ENCODE measurements around the gene MAP3K20.
A peak's percentile ranks its signal among the peaks of the same experiment; 100 is the strongest.
"Not testable (repeated sequence)": the region's sequence is repeated elsewhere in the genome, so short reads cannot be mapped to it uniquely, and the experiment has no call there.

Gene MAP3K20

GRCh38 chr2:173205375-173205774, 129.7 kb downstream of the MAP3K20 start:
- Histone ChIP-seq H3K9me3 (ENCODE audit: control insufficient read depth, insufficient read depth, low read length) (no peaks in the 10 kb centered on the region), H3K4me3 (ENCODE audit: low read depth, low read length) (no peak overlapping the region), H3K27ac (ENCODE audit: low read depth, low read length) (no peak overlapping the region), H3K27me3 (ENCODE audit: control insufficient read depth, insufficient read depth, low read length) (no peaks in the 10 kb centered on the region), H3K9ac (ENCODE audit: low read depth, low read length) (no peak overlapping the region), H3K36me3 (ENCODE audit: control insufficient read depth, insufficient read depth, low read length) (no peaks in the 10 kb centered on the region), H3K4me1 (ENCODE audit: control insufficient read depth, insufficient read depth, low read length) (peaks cover 2% of the 10 kb centered on the region; the same call in 1 of the 2 replicates)

- H3K27ac ChIP-seq (ENCODE audit: low read depth, low read length); H3K4me1 ChIP-seq (ENCODE audit: control insufficient read depth, insufficient read depth, low read length); H3K27me3 ChIP-seq (ENCODE audit: control insufficient read depth, insufficient read depth, low read length); H3K36me3 ChIP-seq (ENCODE audit: control insufficient read depth, insufficient read depth, low read length); H3K9ac ChIP-seq (ENCODE audit: low read depth, low read length); H3K4me3 ChIP-seq (ENCODE audit: low read depth, low read length); H3K9me3 ChIP-seq (ENCODE audit: control insufficient read depth, insufficient read depth, low read length): not testable (repeated sequence)
Observed at GRCh38 chr2:173207124-173207523, 131.5 kb downstream of the MAP3K20 start.

- H3K9ac ChIP-seq (ENCODE audit: low read depth, low read length) = no peak overlapping the region
Observed at GRCh38 chr2:173210270-173211196, 134.9 kb downstream of the MAP3K20 start.

GRCh38 chr2:173213181-173213580, 137.5 kb downstream of the MAP3K20 start:
- Histone ChIP-seq H3K27ac (ENCODE audit: low read depth, low read length) (no peak overlapping the region), H3K36me3 (ENCODE audit: control insufficient read depth, insufficient read depth, low read length) (no peaks in the 10 kb centered on the region), H3K9me3 (ENCODE audit: control insufficient read depth, insufficient read depth, low read length) (no peaks in the 10 kb centered on the region), H3K27me3 (ENCODE audit: control insufficient read depth, insufficient read depth, low read length) (no peaks in the 10 kb centered on the region), H3K4me3 (ENCODE audit: low read depth, low read length) (no peak overlapping the region), H3K9ac (ENCODE audit: low read depth, low read length) (no peak overlapping the region), H3K4me1 (ENCODE audit: control insufficient read depth, insufficient read depth, low read length) (peaks cover 6% of the 10 kb centered on the region)

More at GRCh38 chr2:173210270-173211196, 134.9 kb downstream of the MAP3K20 start:
- H3K27ac ChIP-seq (ENCODE audit: low read depth, low read length) = no peak overlapping the region
- H3K4me1 ChIP-seq (ENCODE audit: control insufficient read depth, insufficient read depth, low read length) = peaks cover 3% of the 10 kb centered on the region; the same call in 1 of the 2 replicates
- H3K9me3 ChIP-seq (ENCODE audit: control insufficient read depth, insufficient read depth, low read length) = no peaks in the 10 kb centered on the region
- H3K4me3 ChIP-seq (ENCODE audit: low read depth, low read length) = no peak overlapping the region
- H3K27me3 ChIP-seq (ENCODE audit: control insufficient read depth, insufficient read depth, low read length) = no peaks in the 10 kb centered on the region
- no peaks in the 10 kb centered on the region for H3K36me3 ChIP-seq (ENCODE audit: control insufficient read depth, insufficient read depth, low read length)

GRCh38 chr2:173214213-173214612, 138.6 kb downstream of the MAP3K20 start:
- H3K27ac ChIP-seq (ENCODE audit: low read depth, low read length) = no peak overlapping the region
- no peak overlapping the region for H3K9ac ChIP-seq (ENCODE audit: low read depth, low read length)
- no peaks in the 10 kb centered on the region for H3K27me3 ChIP-seq (ENCODE audit: control insufficient read depth, insufficient read depth, low read length)
- H3K36me3 ChIP-seq (ENCODE audit: control insufficient read depth, insufficient read depth, low read length) = no peaks in the 10 kb centered on the region
- peaks cover 15% of the 10 kb centered on the region for H3K4me1 ChIP-seq (ENCODE audit: control insufficient read depth, insufficient read depth, low read length)
- H3K9me3 ChIP-seq (ENCODE audit: control insufficient read depth, insufficient read depth, low read length) = no peaks in the 10 kb centered on the region
- H3K4me3 ChIP-seq (ENCODE audit: low read depth, low read length) = no peak overlapping the region

- Histone ChIP-seq H3K27ac (ENCODE audit: low read depth, low read length) (no peak overlapping the region), H3K9me3 (ENCODE audit: control insufficient read depth, insufficient read depth, low read length) (no peaks in the 10 kb centered on the region), H3K27me3 (ENCODE audit: control insufficient read depth, insufficient read depth, low read length) (no peaks in the 10 kb centered on the region), H3K4me3 (ENCODE audit: low read depth, low read length) (no peak overlapping the region), H3K36me3 (ENCODE audit: control insufficient read depth, insufficient read depth, low read length) (no peaks in the 10 kb centered on the region), H3K9ac (ENCODE audit: low read depth, low read length) (no peak overlapping the region), H3K4me1 (ENCODE audit: control insufficient read depth, insufficient read depth, low read length) (peaks cover 16% of the 10 kb centered on the region)
Observed at GRCh38 chr2:173215316-173215715, 139.7 kb downstream of the MAP3K20 start.

GRCh38 chr2:173216051-173216450, 140.4 kb downstream of the MAP3K20 start:
- H3K4me3 ChIP-seq (ENCODE audit: low read depth, low read length) = no peak overlapping the region
- no peaks in the 10 kb centered on the region for H3K36me3 ChIP-seq (ENCODE audit: control insufficient read depth, insufficient read depth, low read length)
- no peaks in the 10 kb centered on the region for H3K9me3 ChIP-seq (ENCODE audit: control insufficient read depth, insufficient read depth, low read length)
- no peak overlapping the region for H3K9ac ChIP-seq (ENCODE audit: low read depth, low read length)
- no peak overlapping the region for H3K27ac ChIP-seq (ENCODE audit: low read depth, low read length)
- peaks cover 14% of the 10 kb centered on the region for H3K4me1 ChIP-seq (ENCODE audit: control insufficient read depth, insufficient read depth, low read length)
- H3K27me3 ChIP-seq (ENCODE audit: control insufficient read depth, insufficient read depth, low read length) = no peaks in the 10 kb centered on the region

- Histone ChIP-seq H3K27ac (ENCODE audit: low read depth, low read length) (no peak overlapping the region), H3K27me3 (ENCODE audit: control insufficient read depth, insufficient read depth, low read length) (no peaks in the 10 kb centered on the region), H3K9ac (ENCODE audit: low read depth, low read length) (no peak overlapping the region), H3K9me3 (ENCODE audit: control insufficient read depth, insufficient read depth, low read length) (no peaks in the 10 kb centered on the region), H3K36me3 (ENCODE audit: control insufficient read depth, insufficient read depth, low read length) (no peaks in the 10 kb centered on the region), H3K4me1 (ENCODE audit: control insufficient read depth, insufficient read depth, low read length) (peaks cover 14% of the 10 kb centered on the region), H3K4me3 (ENCODE audit: low read depth, low read length) (no peak overlapping the region)
Observed at GRCh38 chr2:173216668-173217067, 141.0 kb downstream of the MAP3K20 start.

GRCh38 chr2:173217116-173217840, 141.6 kb downstream of the MAP3K20 start:
- H3K36me3 ChIP-seq (ENCODE audit: control insufficient read depth, insufficient read depth, low read length) = no peaks in the 10 kb centered on the region
- H3K4me3 ChIP-seq (ENCODE audit: low read depth, low read length) = no peak overlapping the region

GRCh38 chr2:173218326-173219056, 142.8 kb downstream of the MAP3K20 start:
- H3K36me3 ChIP-seq (ENCODE audit: control insufficient read depth, insufficient read depth, low read length) = no peaks in the 10 kb centered on the region
- no peak overlapping the region for H3K9ac ChIP-seq (ENCODE audit: low read depth, low read length)
- no peaks in the 10 kb centered on the region for H3K9me3 ChIP-seq (ENCODE audit: control insufficient read depth, insufficient read depth, low read length)
- no peaks in the 10 kb centered on the region for H3K27me3 ChIP-seq (ENCODE audit: control insufficient read depth, insufficient read depth, low read length)
- peaks cover 14% of the 10 kb centered on the region for H3K4me1 ChIP-seq (ENCODE audit: control insufficient read depth, insufficient read depth, low read length)
- H3K4me3 ChIP-seq (ENCODE audit: low read depth, low read length) = no peak overlapping the region
- peak overlapping the region; percentile 33 for H3K27ac ChIP-seq (ENCODE audit: low read depth, low read length)

More at GRCh38 chr2:173217116-173217840, 141.6 kb downstream of the MAP3K20 start:
- H3K9ac ChIP-seq (ENCODE audit: low read depth, low read length) = no peak overlapping the region
- H3K27ac ChIP-seq (ENCODE audit: low read depth, low read length) = no peak overlapping the region
- H3K9me3 ChIP-seq (ENCODE audit: control insufficient read depth, insufficient read depth, low read length) = no peaks in the 10 kb centered on the region
- peaks cover 14% of the 10 kb centered on the region for H3K4me1 ChIP-seq (ENCODE audit: control insufficient read depth, insufficient read depth, low read length)
- H3K27me3 ChIP-seq (ENCODE audit: control insufficient read depth, insufficient read depth, low read length) = no peaks in the 10 kb centered on the region
